HL-60 (cell line): Measurements from ENCODE around the gene C11orf71.

ENCODE experiments used
- DNase-seq, 2 experiments: peaks; one replicate each; pipeline ENCODE4 v3.0.0-alpha.2; 2010 to 2020; ENCODE audit warnings: low read depth in 1 of 2, low spot score in 1 of 2
- H3K27ac ChIP-seq: fragments of 250-450 bp; sonication (Bioruptor Pico); replicated peaks from 2 replicates; pipeline ENCODE4 v1.5.1; 2020; ENCODE audit warnings: mild to moderate bottlenecking, moderate library complexity
- H3K27me3 ChIP-seq: fragments of 250-450 bp; sonication (Bioruptor Pico); 2 replicates; pipeline ENCODE4 v1.5.1; 2021; ENCODE audit warnings: mild to moderate bottlenecking, moderate library complexity; ENCODE audit not compliant: insufficient read depth, poor library complexity, severe bottlenecking
- H3K4me3 ChIP-seq: replicated peaks from 2 replicates; pipeline ENCODE4 v1.5.1; 2011; ENCODE audit warnings: mild to moderate bottlenecking, control low read depth, low read length; ENCODE audit not compliant: insufficient read depth
- GABPA ChIP-seq: IDR thresholded peaks from 2 replicates; pipeline ENCODE4 v1.6.1; 2012; ENCODE audit warnings: low read depth
- POLR2AphosphoS5 ChIP-seq: IDR thresholded peaks from 2 replicates; pipeline ENCODE4 v1.6.1; 2012; ENCODE audit warnings: low read depth
- SPI1 ChIP-seq: IDR thresholded peaks from 2 replicates; pipeline ENCODE4 v1.6.1; 2012; ENCODE audit warnings: low read depth, mild to moderate bottlenecking, borderline replicate concordance
- TF ChIP-seq, protein P1 (sequence below): IDR thresholded peaks from one replicate; pipeline ENCODE4 v1.5.1; 2011; ENCODE audit warnings: low read length, control low read depth, inconsistent platforms; ENCODE audit not compliant: insufficient read depth
- TF ChIP-seq, protein P2 (sequence below): IDR thresholded peaks from 2 replicates; pipeline ENCODE4 v1.6.1; 2012; ENCODE audit warnings: low read depth; ENCODE audit not compliant: insufficient replicate concordance

Gene C11orf71

GRCh38 chr11:114382509-114382908 lies 17.8 kb downstream of the C11orf71 start:
- Histone ChIP-seq H3K4me3 (no peak overlapping the region), H3K27ac (no peak overlapping the region), H3K27me3 (no peaks in the 10 kb centered on the region)
- no peak for TF ChIP-seq POLR2AphosphoS5
- no peak for TF ChIP-seq SPI1
- TF ChIP-seq, protein P1, sequence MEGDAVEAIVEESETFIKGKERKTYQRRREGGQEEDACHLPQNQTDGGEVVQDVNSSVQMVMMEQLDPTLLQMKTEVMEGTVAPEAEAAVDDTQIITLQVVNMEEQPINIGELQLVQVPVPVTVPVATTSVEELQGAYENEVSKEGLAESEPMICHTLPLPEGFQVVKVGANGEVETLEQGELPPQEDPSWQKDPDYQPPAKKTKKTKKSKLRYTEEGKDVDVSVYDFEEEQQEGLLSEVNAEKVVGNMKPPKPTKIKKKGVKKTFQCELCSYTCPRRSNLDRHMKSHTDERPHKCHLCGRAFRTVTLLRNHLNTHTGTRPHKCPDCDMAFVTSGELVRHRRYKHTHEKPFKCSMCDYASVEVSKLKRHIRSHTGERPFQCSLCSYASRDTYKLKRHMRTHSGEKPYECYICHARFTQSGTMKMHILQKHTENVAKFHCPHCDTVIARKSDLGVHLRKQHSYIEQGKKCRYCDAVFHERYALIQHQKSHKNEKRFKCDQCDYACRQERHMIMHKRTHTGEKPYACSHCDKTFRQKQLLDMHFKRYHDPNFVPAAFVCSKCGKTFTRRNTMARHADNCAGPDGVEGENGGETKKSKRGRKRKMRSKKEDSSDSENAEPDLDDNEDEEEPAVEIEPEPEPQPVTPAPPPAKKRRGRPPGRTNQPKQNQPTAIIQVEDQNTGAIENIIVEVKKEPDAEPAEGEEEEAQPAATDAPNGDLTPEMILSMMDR, result no peak
- TF ChIP-seq, protein P2, sequence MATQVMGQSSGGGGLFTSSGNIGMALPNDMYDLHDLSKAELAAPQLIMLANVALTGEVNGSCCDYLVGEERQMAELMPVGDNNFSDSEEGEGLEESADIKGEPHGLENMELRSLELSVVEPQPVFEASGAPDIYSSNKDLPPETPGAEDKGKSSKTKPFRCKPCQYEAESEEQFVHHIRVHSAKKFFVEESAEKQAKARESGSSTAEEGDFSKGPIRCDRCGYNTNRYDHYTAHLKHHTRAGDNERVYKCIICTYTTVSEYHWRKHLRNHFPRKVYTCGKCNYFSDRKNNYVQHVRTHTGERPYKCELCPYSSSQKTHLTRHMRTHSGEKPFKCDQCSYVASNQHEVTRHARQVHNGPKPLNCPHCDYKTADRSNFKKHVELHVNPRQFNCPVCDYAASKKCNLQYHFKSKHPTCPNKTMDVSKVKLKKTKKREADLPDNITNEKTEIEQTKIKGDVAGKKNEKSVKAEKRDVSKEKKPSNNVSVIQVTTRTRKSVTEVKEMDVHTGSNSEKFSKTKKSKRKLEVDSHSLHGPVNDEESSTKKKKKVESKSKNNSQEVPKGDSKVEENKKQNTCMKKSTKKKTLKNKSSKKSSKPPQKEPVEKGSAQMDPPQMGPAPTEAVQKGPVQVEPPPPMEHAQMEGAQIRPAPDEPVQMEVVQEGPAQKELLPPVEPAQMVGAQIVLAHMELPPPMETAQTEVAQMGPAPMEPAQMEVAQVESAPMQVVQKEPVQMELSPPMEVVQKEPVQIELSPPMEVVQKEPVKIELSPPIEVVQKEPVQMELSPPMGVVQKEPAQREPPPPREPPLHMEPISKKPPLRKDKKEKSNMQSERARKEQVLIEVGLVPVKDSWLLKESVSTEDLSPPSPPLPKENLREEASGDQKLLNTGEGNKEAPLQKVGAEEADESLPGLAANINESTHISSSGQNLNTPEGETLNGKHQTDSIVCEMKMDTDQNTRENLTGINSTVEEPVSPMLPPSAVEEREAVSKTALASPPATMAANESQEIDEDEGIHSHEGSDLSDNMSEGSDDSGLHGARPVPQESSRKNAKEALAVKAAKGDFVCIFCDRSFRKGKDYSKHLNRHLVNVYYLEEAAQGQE, result no peak
- TF ChIP-seq GABPA, result no peak
- DNase-seq, result no peak

- no peaks in the 10 kb centered on the region for H3K27me3 ChIP-seq
- no peak overlapping the region for H3K27ac ChIP-seq
- TF ChIP-seq, protein P2, result no peak
- TF ChIP-seq, protein P1, result no peak
- no peak for TF ChIP-seq SPI1
- TF ChIP-seq GABPA, result no peak
- TF ChIP-seq POLR2AphosphoS5, result no peak
- H3K4me3 ChIP-seq, result no peak overlapping the region
- DNase-seq, result no peak
Measured at GRCh38 chr11:114379394-114380069, 20.8 kb downstream of the C11orf71 start.

DNA sequence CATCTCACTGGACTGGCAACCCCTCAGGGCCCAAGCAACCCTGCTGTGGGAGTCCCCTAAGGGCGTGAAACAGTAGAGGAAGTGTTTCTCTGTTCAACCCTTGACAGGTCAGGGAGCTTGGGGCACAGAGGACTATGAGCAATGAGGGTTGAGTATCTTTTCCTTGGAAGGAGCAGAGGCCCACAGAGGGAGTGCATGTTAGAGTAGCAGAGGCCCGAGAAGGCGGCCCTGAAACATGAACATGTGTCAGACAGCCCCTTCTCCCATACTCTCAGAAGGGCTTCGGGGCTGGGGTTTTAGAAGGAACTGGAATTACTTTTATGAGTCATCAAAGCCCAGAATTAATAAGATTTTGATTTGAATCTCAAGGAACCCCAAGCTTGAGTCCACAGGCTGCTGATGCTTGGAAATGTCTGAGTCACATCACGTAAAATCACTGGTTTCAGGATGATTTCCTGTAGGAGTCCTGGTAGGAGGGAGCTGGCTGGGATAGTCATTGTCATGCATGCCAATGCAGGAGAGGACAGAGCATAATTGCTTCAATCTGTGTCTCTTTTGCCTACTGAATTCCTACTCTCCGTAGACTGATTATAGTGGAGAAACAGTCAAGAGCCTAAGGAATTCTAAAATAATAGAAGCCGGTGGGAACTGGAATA lies 22.6 kb downstream of the C11orf71 start:
- Histone ChIP-seq H3K27me3 (peaks cover 3% of the 10 kb centered on the region), H3K4me3 (no peak overlapping the region), H3K27ac (no peak overlapping the region)
- TF ChIP-seq, protein P2, result no peak
- TF ChIP-seq POLR2AphosphoS5 (no peak), SPI1 (no peak), GABPA (no peak)
- TF ChIP-seq, protein P1, result no peak
- DNase-seq, result no peak
